ENCODE results near the gene RPL14.
A peak's percentile ranks its signal among the peaks of the same experiment; 100 is the strongest.

Gene RPL14

GRCh38 chr3:40463579-40463978 lies 6.4 kb downstream of the RPL14 start:
- no peak for TF ChIP-seq CTCF (IDR thresholded peaks at IDR 0.05)
- H3K27ac ChIP-seq, result 0 out of 2 replicates have a peak overlapping the region, but pooled peaks have one; percentile 12

- peak overlapping the region; percentile 12; the same call in 1 of the 2 replicates for H3K27ac ChIP-seq
- TF ChIP-seq CTCF (IDR thresholded peaks at IDR 0.05) (no peak), ZFX (IDR thresholded peaks at IDR 0.05; ENCODE audit: borderline replicate concordance) (no peak)
Observed at GRCh38 chr3:40464339-40465110, 7.4 kb downstream of the RPL14 start.

- TF ChIP-seq CTCF (IDR thresholded peaks at IDR 0.05) (no peak), ZFX (IDR thresholded peaks at IDR 0.05; ENCODE audit: borderline replicate concordance) (no peak)
- peak overlapping the region; percentile 12 for H3K27ac ChIP-seq
Observed at GRCh38 chr3:40465111-40465407, 7.9 kb downstream of the RPL14 start.

- no peak for TF ChIP-seq ZFX (IDR thresholded peaks at IDR 0.05; ENCODE audit: borderline replicate concordance)
- TF ChIP-seq CTCF (IDR thresholded peaks at IDR 0.05), result no peak
- H3K27ac ChIP-seq, result peak overlapping the region; percentile 12
Observed at GRCh38 chr3:40465456-40465855, 8.3 kb downstream of the RPL14 start.

GRCh38 chr3:40468018-40468417 lies 10.9 kb downstream of the RPL14 start:
- H3K27ac ChIP-seq, result peak overlapping the region; percentile 72
- no peak for TF ChIP-seq ZFX (IDR thresholded peaks at IDR 0.05; ENCODE audit: borderline replicate concordance)
- TF ChIP-seq CTCF (IDR thresholded peaks at IDR 0.05), result no peak

GRCh38 chr3:40470701-40471100 lies 13.6 kb downstream of the RPL14 start:
- no peak overlapping the region for H3K27ac ChIP-seq
- no peak for TF ChIP-seq CTCF (IDR thresholded peaks at IDR 0.05)
- TF ChIP-seq ZFX (IDR thresholded peaks at IDR 0.05; ENCODE audit: borderline replicate concordance), result no peak

All from 22Rv1 (cell line).